Nucleus accumbens (tissue), 56 donors: ENCODE data around the gene CGNL1.
A peak's percentile ranks its signal among the peaks of the same experiment; 100 is the strongest.

Experiments
- DNase-seq, 56 donors: peaks; one replicate each; lab custom pipeline; 2025; lab: John Stamatoyannopoulos, UW

Gene CGNL1

GRCh38 chr15:57509965-57510364 is 133.7 kb downstream of the CGNL1 start:
- DNase-seq, result no peak

GRCh38 chr15:57510647-57511046 is 134.3 kb downstream of the CGNL1 start:
- DNase-seq, result no peak

GRCh38 chr15:57516327-57517029 is 140.2 kb downstream of the CGNL1 start:
- DNase-seq, result peak in 1 of 56 donors; percentile 4

- no peak for DNase-seq
Observed at GRCh38 chr15:57517030-57517671, 140.8 kb downstream of the CGNL1 start.

- DNase-seq, result no peak
Observed at GRCh38 chr15:57518779-57519405, 142.6 kb downstream of the CGNL1 start.

- DNase-seq, result no peak
Observed at GRCh38 chr15:57519806-57520205, 143.5 kb downstream of the CGNL1 start.

GRCh38 chr15:57521503-57521902 is 145.2 kb downstream of the CGNL1 start:
- no peak for DNase-seq

GRCh38 chr15:57522148-57522547 is 145.8 kb downstream of the CGNL1 start:
- no peak for DNase-seq

- no peak for DNase-seq
Observed at GRCh38 chr15:57525581-57525980, 149.3 kb downstream of the CGNL1 start.

GRCh38 chr15:57526076-57526475 is 149.8 kb downstream of the CGNL1 start:
- DNase-seq, result no peak

GRCh38 chr15:57526615-57527014 is 150.3 kb downstream of the CGNL1 start:
- no peak for DNase-seq

- DNase-seq, result peak in 24 of 56 donors; percentile 6 to 60 (median 16)
Observed at GRCh38 chr15:57527382-57528091, 151.2 kb downstream of the CGNL1 start.

GRCh38 chr15:57528940-57529565 is 152.7 kb downstream of the CGNL1 start:
- DNase-seq, result no peak

GRCh38 chr15:57529748-57530147 is 153.4 kb downstream of the CGNL1 start:
- DNase-seq, result no peak

GRCh38 chr15:57532731-57533447 is 156.6 kb downstream of the CGNL1 start:
- no peak for DNase-seq

GRCh38 chr15:57533448-57533799 is 157.1 kb downstream of the CGNL1 start:
- DNase-seq, result no peak

- no peak for DNase-seq
Observed at GRCh38 chr15:57534281-57534680, 158.0 kb downstream of the CGNL1 start.

GRCh38 chr15:57537072-57537471 is 160.8 kb downstream of the CGNL1 start:
- peak in 15 of 56 donors; percentile 5 to 75 (median 27) for DNase-seq

GRCh38 chr15:57537488-57538264 is 161.4 kb downstream of the CGNL1 start:
- no peak for DNase-seq

- DNase-seq, result no peak
Observed at GRCh38 chr15:57538265-57538529, 161.9 kb downstream of the CGNL1 start.
